Stimulated activated naive CD8-positive, alpha-beta T cell treated with anti-CD3 and anti-CD28 coated beads, Interleukin-15, Interleukin-2, amounts not matched to agents 100 U/mL and 50 U/mL, for 24 hours (primary cell): ENCODE measurements around the gene DOK1.

ENCODE experiments used
- ATAC-seq: fragments of 150-1000 bp; cut with Tn5 transposase; one replicate; pipeline ENCODE4 v1.10.0; 2021
- DNase-seq: peaks from one replicate; pipeline ENCODE4 v3.0.0; 2021

The DOK1 gene

GRCh38 chr2:74602586-74603281 is 48.2 kb downstream of the DOK1 start:
- ATAC-seq (no peak), DNase-seq (no peak)

- DNase-seq (no peak), ATAC-seq (peak; percentile 6)
Observed at GRCh38 chr2:74603282-74604000, 48.9 kb downstream of the DOK1 start.

- no peak for DNase-seq
Observed at GRCh38 chr2:74606927-74607326, 52.4 kb downstream of the DOK1 start.

More at GRCh38 chr2:74606927-74607326, 52.4 kb downstream of the DOK1 start:
- ATAC-seq, result no peak
